Subcutaneous abdominal adipose tissue (tissue), 5 donors: ENCODE results near the gene N4BP3.

Experiments
- H3K27ac ChIP-seq: one replicate; pipeline ENCODE4 v1.7.0; 2013; ENCODE audit warnings: low read depth, mild to moderate bottlenecking, inconsistent platforms, low read length, moderate library complexity
- H3K27me3 ChIP-seq, 5 donors: one replicate each; pipeline ENCODE4 v1.7.0; 2013; ENCODE audit warnings: low read length in 5 of 5, inconsistent platforms in 1 of 5; ENCODE audit not compliant: control insufficient read depth in 5 of 5, insufficient read depth in 4 of 5
- H3K36me3 ChIP-seq, 5 donors: one replicate each; pipeline ENCODE4 v1.7.0; 2013; ENCODE audit warnings: low read length in 5 of 5; ENCODE audit not compliant: control insufficient read depth in 5 of 5, insufficient read depth in 5 of 5
- H3K4me1 ChIP-seq, 5 donors: one replicate each; pipeline ENCODE4 v1.7.0; 2013; ENCODE audit warnings: low read length in 5 of 5, mild to moderate bottlenecking in 3 of 5, moderate library complexity in 1 of 5; ENCODE audit not compliant: control insufficient read depth in 5 of 5, insufficient read depth in 5 of 5
- H3K4me3 ChIP-seq, 5 donors: one replicate each; pipeline ENCODE4 v1.7.0; 2013; ENCODE audit warnings: low read length in 5 of 5, low read depth in 1 of 5
- H3K9ac ChIP-seq, 5 donors: one replicate each; pipeline ENCODE4 v1.7.0; 2013; ENCODE audit warnings: low read length in 5 of 5, mild to moderate bottlenecking in 4 of 5, moderate library complexity in 3 of 5
- H3K9me3 ChIP-seq, 5 donors: one replicate each; pipeline ENCODE4 v1.7.0; 2013; ENCODE audit warnings: low read length in 5 of 5; ENCODE audit not compliant: control insufficient read depth in 5 of 5
- donor health status: healthy.
- donor health status: healthy.
- donor health status: healthy.
- donor health status: healthy.
- donor health status: healthy.

N4BP3 gene

DNA sequence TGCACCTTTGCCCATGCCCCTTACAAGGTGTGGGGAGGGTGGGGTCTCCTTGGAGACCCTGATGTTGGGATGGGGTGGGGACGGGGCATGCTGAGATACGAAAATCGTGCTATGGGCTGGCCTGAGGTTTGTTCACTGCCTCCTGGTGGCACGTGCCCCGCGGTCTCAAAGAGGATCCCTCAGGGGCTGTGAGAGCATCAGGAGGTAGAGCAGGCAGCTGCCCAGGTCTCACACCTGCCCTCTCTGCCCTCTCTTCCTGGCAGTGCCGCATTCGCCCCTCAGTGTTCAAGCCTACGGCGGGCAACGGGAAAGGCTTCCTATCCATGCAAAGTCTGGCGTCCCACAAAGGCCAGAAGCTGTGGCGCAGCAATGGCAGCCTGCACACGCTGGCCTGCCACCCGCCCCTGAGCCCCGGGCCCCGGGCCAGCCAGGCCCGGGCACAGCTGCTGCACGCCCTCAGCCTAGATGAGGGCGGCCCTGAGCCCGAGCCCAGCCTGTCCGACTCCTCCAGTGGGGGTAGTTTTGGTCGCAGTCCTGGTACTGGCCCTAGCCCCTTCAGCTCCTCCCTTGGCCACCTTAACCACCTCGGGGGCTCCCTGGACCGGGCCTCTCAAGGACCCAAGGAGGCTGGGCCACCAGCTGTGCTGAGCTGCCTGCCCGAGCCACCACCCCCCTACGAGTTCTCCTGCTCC is 6.7 kb downstream of the N4BP3 start:
- no peaks in the 10 kb centered on the region for H3K9me3 ChIP-seq
- peaks cover 0 to 55% (median 35%) of the 10 kb centered on the region in 5 donors for H3K4me1 ChIP-seq
- no peak overlapping the region for H3K4me3 ChIP-seq
- peaks cover 0 to 7% (median 0%) of the 10 kb centered on the region in 5 donors for H3K36me3 ChIP-seq
- no peak overlapping the region for H3K27ac ChIP-seq
- peaks cover 30 to 75% (median 47%) of the 10 kb centered on the region in 5 donors for H3K27me3 ChIP-seq
- H3K9ac ChIP-seq: no peak overlapping the region

- Histone ChIP-seq H3K9me3 (no peaks in the 10 kb centered on the region), H3K27ac (no peak overlapping the region), H3K4me1 (peaks cover 0 to 48% (median 33%) of the 10 kb centered on the region in 5 donors), H3K4me3 (peak overlapping the region in 1 of 5 donors; percentile 14), H3K9ac (peak overlapping the region in 1 of 5 donors; percentile 15), H3K27me3 (peaks cover 25 to 67% (median 41%) of the 10 kb centered on the region in 5 donors), H3K36me3 (peaks cover 0 to 7% (median 0%) of the 10 kb centered on the region in 5 donors)
Measured at GRCh38 chr5:178120607-178121357, 7.5 kb downstream of the N4BP3 start.

- H3K9ac ChIP-seq: peak overlapping the region in 1 of 5 donors; percentile 15
- H3K36me3 ChIP-seq: peaks cover 0 to 7% (median 0%) of the 10 kb centered on the region in 5 donors
- H3K9me3 ChIP-seq: no peaks in the 10 kb centered on the region
- peaks cover 21 to 59% (median 33%) of the 10 kb centered on the region in 5 donors for H3K27me3 ChIP-seq
- H3K4me3 ChIP-seq: peak overlapping the region in 3 of 5 donors; percentile 14 to 28 (median 23)
- H3K4me1 ChIP-seq: peaks cover 0 to 47% (median 30%) of the 10 kb centered on the region in 5 donors
- H3K27ac ChIP-seq: no peak overlapping the region
Measured at GRCh38 chr5:178121391-178122276, 8.3 kb downstream of the N4BP3 start.

- Histone ChIP-seq H3K36me3 (peaks cover 0 to 7% (median 0%) of the 10 kb centered on the region in 5 donors), H3K27me3 (peaks cover 21 to 54% (median 28%) of the 10 kb centered on the region in 5 donors), H3K4me3 (no peak overlapping the region), H3K9ac (no peak overlapping the region), H3K9me3 (no peaks in the 10 kb centered on the region), H3K4me1 (peaks cover 0 to 41% (median 24%) of the 10 kb centered on the region in 5 donors), H3K27ac (no peak overlapping the region)
Measured at GRCh38 chr5:178122346-178122745, 9.0 kb downstream of the N4BP3 start.

DNA sequence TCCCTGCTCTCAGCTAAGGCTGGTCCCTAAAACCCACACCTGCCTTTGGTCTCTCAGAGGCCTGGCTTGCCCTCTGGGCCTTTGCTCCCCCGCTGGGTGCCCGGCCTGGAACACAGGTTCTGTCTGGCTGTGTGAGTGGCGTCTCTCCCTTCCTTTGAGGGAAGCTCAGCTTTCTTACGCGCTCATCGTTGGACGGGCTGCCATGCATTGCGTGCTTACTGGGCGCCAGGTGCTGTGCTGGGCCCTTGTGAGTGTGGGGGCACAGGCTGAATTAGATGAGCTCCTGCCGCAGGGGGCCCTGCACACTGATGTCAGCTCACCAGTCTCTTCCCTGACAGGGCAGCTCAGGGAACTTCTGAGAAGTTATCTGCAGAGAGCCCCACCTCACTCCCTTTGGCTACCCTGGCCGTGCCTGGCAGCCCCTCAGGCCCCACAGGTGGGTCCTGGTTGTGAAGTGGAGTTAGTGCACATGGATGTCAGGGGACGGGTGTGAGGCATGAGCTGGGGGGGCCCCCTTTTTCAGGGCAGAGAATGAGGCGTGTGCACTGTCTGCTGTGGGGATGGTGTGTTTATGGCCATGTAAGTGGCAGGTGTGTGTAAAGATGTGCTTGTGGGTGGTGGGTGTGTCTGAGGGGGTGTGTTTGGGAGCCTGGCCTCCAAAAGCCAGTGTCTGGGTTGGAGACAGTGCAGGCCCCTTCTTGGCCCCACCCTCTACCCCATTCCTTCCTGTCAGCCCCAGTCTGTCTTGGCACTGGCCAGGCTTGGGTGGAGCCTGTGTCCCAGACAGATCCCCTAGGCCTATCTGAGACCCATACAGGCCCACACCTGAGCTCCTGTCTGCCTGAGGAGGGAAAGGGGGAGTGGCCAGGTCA is 10.0 kb downstream of the N4BP3 start:
- Histone ChIP-seq H3K27ac (no peak overlapping the region), H3K9ac (no peak overlapping the region)

GRCh38 chr5:178123966-178124925 is 10.9 kb downstream of the N4BP3 start:
- H3K27me3 ChIP-seq: peaks cover 21 to 42% (median 28%) of the 10 kb centered on the region in 5 donors
- no peak overlapping the region for H3K4me3 ChIP-seq
- H3K27ac ChIP-seq: no peak overlapping the region
- H3K9ac ChIP-seq: no peak overlapping the region
- no peaks in the 10 kb centered on the region for H3K9me3 ChIP-seq
- peaks cover 0 to 25% (median 16%) of the 10 kb centered on the region in 5 donors for H3K4me1 ChIP-seq
- peaks cover 0 to 7% (median 0%) of the 10 kb centered on the region in 5 donors for H3K36me3 ChIP-seq

More for the DNA sequence above, 10.0 kb downstream of the N4BP3 start:
- no peaks in the 10 kb centered on the region for H3K9me3 ChIP-seq
- peaks cover 0 to 7% (median 0%) of the 10 kb centered on the region in 5 donors for H3K36me3 ChIP-seq
- H3K4me1 ChIP-seq: peaks cover 0 to 32% (median 18%) of the 10 kb centered on the region in 5 donors
- no peak overlapping the region for H3K4me3 ChIP-seq
- H3K27me3 ChIP-seq: peaks cover 21 to 44% (median 28%) of the 10 kb centered on the region in 5 donors

- H3K4me1 ChIP-seq: peaks cover 0 to 26% (median 16%) of the 10 kb centered on the region in 5 donors
- peaks cover 20 to 34% (median 28%) of the 10 kb centered on the region in 5 donors for H3K27me3 ChIP-seq
- H3K27ac ChIP-seq: no peak overlapping the region
- H3K36me3 ChIP-seq: peaks cover 0 to 7% (median 0%) of the 10 kb centered on the region in 5 donors
- H3K9ac ChIP-seq: no peak overlapping the region
- H3K4me3 ChIP-seq: no peak overlapping the region
- no peaks in the 10 kb centered on the region for H3K9me3 ChIP-seq
Measured at GRCh38 chr5:178125253-178125906, 12.0 kb downstream of the N4BP3 start.

DNA sequence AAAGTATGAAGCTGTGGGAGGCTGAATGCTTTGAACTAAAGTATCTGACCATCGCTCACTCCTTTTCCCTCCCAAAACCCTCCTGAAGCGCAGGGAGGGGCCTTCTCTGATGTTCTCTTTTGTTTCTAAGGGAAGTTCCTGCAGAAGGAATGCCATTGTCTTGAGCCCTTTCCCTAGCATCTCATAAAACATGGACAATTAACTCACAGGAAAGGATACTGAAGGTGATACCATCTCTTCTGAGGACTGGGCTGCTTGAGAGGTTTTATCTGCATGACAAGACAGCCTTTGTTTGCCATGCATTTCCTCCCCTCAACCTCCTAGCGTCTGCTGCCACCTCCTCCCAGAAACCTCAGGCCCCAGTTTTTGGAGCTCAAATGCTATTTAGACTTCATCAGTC is 13.2 kb downstream of the N4BP3 start:
- peaks cover 0 to 2% (median 0%) of the 10 kb centered on the region in 5 donors for H3K36me3 ChIP-seq
- no peak overlapping the region for H3K9ac ChIP-seq
- H3K4me1 ChIP-seq: peaks cover 1 to 23% (median 16%) of the 10 kb centered on the region in 5 donors
- H3K4me3 ChIP-seq: no peak overlapping the region
- peaks cover 10 to 24% (median 17%) of the 10 kb centered on the region in 5 donors for H3K27me3 ChIP-seq
- no peaks in the 10 kb centered on the region for H3K9me3 ChIP-seq
- no peak overlapping the region for H3K27ac ChIP-seq
